GM19455 (cell line): Measurements from ENCODE around the gene RAB39B.

Source experiments
- ATAC-seq: cut with Tn5 transposase; IDR thresholded peaks from one replicate; pipeline ENCODE4 v1.9.1; 2021; ENCODE audit not compliant: unreplicated experiment

Gene RAB39B

GRCh38 chrX:155216179-155216939 lies 47.9 kb downstream of the RAB39B start, which contains the start of gene VBP1:
Gene VBP1 (plus strand): TSS chrX:155216460. CDS start chrX:155216483, 23 bp downstream.
- peak; percentile 97 for ATAC-seq

DNA sequence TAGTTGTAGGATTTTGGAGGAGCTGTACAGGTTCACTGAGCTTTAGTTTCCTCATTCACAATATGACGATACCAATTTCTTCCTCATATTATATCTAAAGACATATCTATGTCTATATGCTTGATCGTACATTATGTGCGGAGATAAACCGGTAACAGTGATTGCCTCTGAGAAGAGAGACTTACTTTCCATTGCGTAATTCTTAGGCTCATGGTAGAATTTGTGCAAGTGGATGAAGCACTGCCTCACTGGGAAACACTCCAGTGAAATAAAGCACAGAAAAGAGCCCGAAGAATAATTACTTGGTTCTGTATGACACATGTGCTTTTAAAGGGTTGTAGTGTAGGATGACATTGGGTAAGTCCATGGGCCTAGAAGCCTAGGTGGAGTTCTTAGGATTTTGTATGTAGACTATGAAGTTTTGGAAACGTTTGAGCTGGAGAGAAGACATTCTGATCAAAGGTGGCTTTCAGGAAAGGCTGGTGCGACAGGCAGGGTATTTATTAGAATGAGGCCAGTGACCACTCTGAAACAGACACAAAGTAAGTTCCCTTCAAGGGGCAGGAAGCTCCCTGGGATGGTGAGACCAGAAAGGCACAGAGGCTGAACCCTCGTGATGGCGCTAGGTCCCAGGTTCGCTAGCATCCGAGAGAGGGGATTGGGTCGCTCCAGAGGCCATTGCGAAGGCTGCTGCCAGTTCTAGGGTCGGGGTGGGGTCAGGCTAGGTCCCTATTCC lies 48.7 kb downstream of the RAB39B start:
- peak; percentile 55 for ATAC-seq

GRCh38 chrX:155213731-155214130 lies 50.6 kb downstream of the RAB39B start:
- no peak for ATAC-seq

- no peak for ATAC-seq
Observed at GRCh38 chrX:155211208-155211607, 53.1 kb downstream of the RAB39B start.
